ENCODE measurements around the gene OAT. TPM values are rescaled to one million over a fixed set of nuclear protein-coding genes. Genes with fewer than 3 reads are reported as not detected.
A peak's percentile ranks its signal among the peaks of the same experiment; 100 is the strongest.

Gene OAT
- total and polyA plus RNA-seq, 10 of the 15 experiments (the other 5 are each of a cell fraction or from before 2014, with no cell fraction given) = 1.2 to 9.8 (median 1.6) TPM

- Histone ChIP-seq H3K27ac (ENCODE audit: control insufficient read depth, insufficient read depth) (no peak overlapping the region), H3K9me3 (replicated peaks; ENCODE audit: control insufficient read depth, insufficient read depth, low read length) (no peaks in the 10 kb centered on the region; the same call in 2 of the 3 replicates), H4K20me1 (ENCODE audit: control insufficient read depth, insufficient read depth) (no peaks in the 10 kb centered on the region), H2AFZ (ENCODE audit: control insufficient read depth, low read depth, low read length) (peak overlapping the region; percentile 76), H3K27me3 (replicated peaks in 1 of 2; ENCODE audit: control insufficient read depth in 2 of 2, insufficient read depth in 2 of 2, low read length in 1 of 2) (peaks cover 0 to 1% of the 10 kb centered on the region in 2 experiments; a peak in 2 of 4 replicates), H3K79me2 (ENCODE audit: control insufficient read depth, insufficient read depth, low read length) (no peaks in the 10 kb centered on the region), H3K4me2 (ENCODE audit: control insufficient read depth, insufficient read depth) (peak overlapping the region; percentile 83), H3K4me1 (ENCODE audit: control insufficient read depth, insufficient read depth, low read length) (no peaks in the 10 kb centered on the region), H3K4me3 (0 out of 2 replicates have a peak overlapping the region, but pooled peaks have one; percentile 7), H3K36me3 (ENCODE audit: control insufficient read depth in 2 of 2, insufficient read depth in 2 of 2, low read length in 1 of 2) (no peaks in the 10 kb centered on the region), H3K9ac (ENCODE audit: control insufficient read depth, insufficient read depth, low read length) (no peak overlapping the region)
- peak; percentile 40 for DNase-seq (ENCODE audit: low read depth, low spot score)
- ATAC-seq = peak; percentile 100
- ChIA-PET SMC1A (ENCODE audit: uncharacterized antibody, unreplicated experiment) (interaction anchor here (0.6 to 6.3 kb wide), 14 partner anchors 15 to 398 kb away, joined by 3 to 57 read pairs (median 4); no protein-coding TSS in a partner anchor), RAD21 (ENCODE audit: unreplicated experiment) (interaction anchor here (0.5 to 6.0 kb wide), 28 partner anchors 8 to 403 kb away, joined by 3 to 90 read pairs (median 4); no protein-coding TSS in a partner anchor), CTCF (interaction anchor here (0.6 to 6.9 kb wide), 28 partner anchors 9 to 645 kb away, joined by 3 to 133 read pairs (median 4); no protein-coding TSS in a partner anchor), POLR2A (interaction anchor here (0.6 kb wide), 1 partner anchor 10 kb away, joined by 5 read pairs; no protein-coding TSS in a partner anchor)
- peak; percentile 31 for FAIRE-seq
- in situ Hi-C loops (cut with MboI) = loop anchor here (5.0 to 10.0 kb wide), 2 partner anchors 392 to 804 kb away; no protein-coding TSS in a partner anchor
- no TSS peak for BruUV-seq (replicated peaks)
- 21% methylated on average over 69 of the region's 74 CpGs for WGBS (ENCODE audit: insufficient coverage, insufficient replicate concordance, low lambda C conversion rate, missing lambda C conversion rate)
- intact Hi-C loops (cut with micrococcal nuclease; ENCODE audit: unreplicated experiment) = loop anchor here (1.0 to 10.0 kb wide), 5 partner anchors 102 to 395 kb away; no protein-coding TSS in a partner anchor
- TF ChIP-seq ZNF592 (IDR thresholded peaks at IDR 0.05) (peak; percentile 83; the same call in 1 of the 2 replicates), E2F8 (IDR thresholded peaks at IDR 0.05; ENCODE audit: low read depth, partially characterized antibody) (no peak), ZNF687 (IDR thresholded peaks at IDR 0.05) (peak; percentile 63; the same call in 1 of the 2 replicates), CBX5 (IDR thresholded peaks at IDR 0.05; ENCODE audit: low read depth) (no peak), YY1 (IDR thresholded peaks at IDR 0.05; ENCODE audit: low read depth, low read length) (peak; percentile 91), NR2F1 (conservative IDR thresholded peaks at IDR 0.05) (no peak), FOXM1 (IDR thresholded peaks at IDR 0.05; ENCODE audit: low read depth, low read length) (no peak), EGR1 (IDR thresholded peaks at IDR 0.05; ENCODE audit: borderline replicate concordance in 1 of 2, low read depth in 2 of 2, low read length in 2 of 2) (peak in 1 of 2 experiments; percentile 26; a peak in 1 of 3 replicates), ZBED1 (IDR thresholded peaks at IDR 0.05; ENCODE audit: borderline replicate concordance) (no peak), ZNF207 (IDR thresholded peaks at IDR 0.05; ENCODE audit: borderline replicate concordance) (peak; percentile 25; the same call in 1 of the 2 replicates)
Measured at GRCh38 chr10:124388823-124389612, 29.7 kb downstream of the OAT start.

Data from GM12878 (cell line).